A549 treated with GW870086 at 1 μM for 4 hours (cell line): ENCODE measurements around the gene EML3. TPM values are rescaled to one million over a fixed set of nuclear protein-coding genes. Genes with fewer than 3 reads are reported as not detected.

Source experiments
- total RNA-seq: library from RNA; stranded (reverse); fragments of 200-300 nt; extraction: Qiagen RNA extraction; gene quantifications from 5 replicates; pipeline ENCODE4 v1.2.3, GENCODE V29; 2022; ENCODE audit warnings: low read depth

The EML3 gene, protein sequence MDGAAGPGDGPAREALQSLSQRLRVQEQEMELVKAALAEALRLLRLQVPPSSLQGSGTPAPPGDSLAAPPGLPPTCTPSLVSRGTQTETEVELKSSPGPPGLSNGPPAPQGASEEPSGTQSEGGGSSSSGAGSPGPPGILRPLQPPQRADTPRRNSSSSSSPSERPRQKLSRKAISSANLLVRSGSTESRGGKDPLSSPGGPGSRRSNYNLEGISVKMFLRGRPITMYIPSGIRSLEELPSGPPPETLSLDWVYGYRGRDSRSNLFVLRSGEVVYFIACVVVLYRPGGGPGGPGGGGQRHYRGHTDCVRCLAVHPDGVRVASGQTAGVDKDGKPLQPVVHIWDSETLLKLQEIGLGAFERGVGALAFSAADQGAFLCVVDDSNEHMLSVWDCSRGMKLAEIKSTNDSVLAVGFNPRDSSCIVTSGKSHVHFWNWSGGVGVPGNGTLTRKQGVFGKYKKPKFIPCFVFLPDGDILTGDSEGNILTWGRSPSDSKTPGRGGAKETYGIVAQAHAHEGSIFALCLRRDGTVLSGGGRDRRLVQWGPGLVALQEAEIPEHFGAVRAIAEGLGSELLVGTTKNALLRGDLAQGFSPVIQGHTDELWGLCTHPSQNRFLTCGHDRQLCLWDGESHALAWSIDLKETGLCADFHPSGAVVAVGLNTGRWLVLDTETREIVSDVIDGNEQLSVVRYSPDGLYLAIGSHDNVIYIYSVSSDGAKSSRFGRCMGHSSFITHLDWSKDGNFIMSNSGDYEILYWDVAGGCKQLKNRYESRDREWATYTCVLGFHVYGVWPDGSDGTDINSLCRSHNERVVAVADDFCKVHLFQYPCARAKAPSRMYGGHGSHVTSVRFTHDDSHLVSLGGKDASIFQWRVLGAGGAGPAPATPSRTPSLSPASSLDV
- 17.5 to 23.8 TPM (median 22.3 TPM) in 5 replicates for total RNA-seq

GRCh38 chr11:62612366-62613290 lies at the start of gene EML3, which contains the start of gene ROM1:
EML3 (minus strand) TSS chr11:62612775; CDS start chr11:62612457, 318 bp downstream.
ROM1 (plus strand) TSS chr11:62613257; CDS start chr11:62613282, 25 bp downstream.

GRCh38 chr11:62645946-62646824 lies 33.6 kb upstream of the EML3 start, which contains the start of gene GANAB:
GANAB (minus strand) TSS chr11:62646613; CDS start chr11:62646599, 14 bp downstream.

GRCh38 chr11:62621567-62622470 lies 9.2 kb upstream of the EML3 start, which contains the start of gene B3GAT3:
B3GAT3 (minus strand) TSS chr11:62621986; CDS start chr11:62621947, 39 bp downstream.

GRCh38 chr11:62601372-62602140 lies 11.0 kb downstream of the EML3 start, which contains the start of gene MTA2:
MTA2 (minus strand) TSS chr11:62601865; CDS start chr11:62601450, 415 bp downstream.

DNA sequence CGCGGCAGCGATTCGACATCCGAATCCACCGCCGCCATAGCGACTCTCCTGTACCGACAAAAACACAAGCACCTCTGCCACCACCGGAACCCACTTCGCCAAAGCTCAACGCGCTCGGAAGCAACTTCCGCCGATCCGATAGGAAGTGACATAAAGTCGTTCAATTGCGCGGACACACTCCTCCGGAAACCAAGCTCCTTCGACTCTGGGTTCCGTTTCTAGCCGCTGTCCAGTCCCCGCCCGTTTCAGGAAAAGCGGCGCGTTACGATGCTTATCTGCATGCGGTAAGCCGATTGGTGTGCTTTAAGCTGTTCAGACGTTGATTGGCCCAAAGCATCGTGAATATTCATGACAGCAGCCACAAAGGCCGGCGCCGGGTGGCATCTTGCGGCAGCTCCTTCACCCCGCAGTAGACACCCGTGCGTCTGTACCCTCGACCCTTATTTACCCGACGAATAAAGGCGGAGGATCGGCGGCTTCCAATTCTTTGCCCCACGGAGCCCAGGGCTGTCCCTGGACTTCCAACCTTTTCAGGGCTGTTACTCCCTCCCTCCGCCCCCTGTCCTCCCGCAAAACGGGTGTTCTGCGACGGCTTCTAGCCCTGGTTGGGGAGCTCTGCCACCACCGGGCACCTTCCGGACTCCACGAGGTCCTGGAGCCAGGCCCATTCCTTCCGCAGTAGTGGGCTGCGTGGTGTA lies 21.0 kb downstream of the EML3 start, which contains the start of gene TUT1:
Gene TUT1 (minus strand): TSS at position 76 of the 698 bp plus-strand sequence. CDS start 38 bp downstream, at position 38.

DNA sequence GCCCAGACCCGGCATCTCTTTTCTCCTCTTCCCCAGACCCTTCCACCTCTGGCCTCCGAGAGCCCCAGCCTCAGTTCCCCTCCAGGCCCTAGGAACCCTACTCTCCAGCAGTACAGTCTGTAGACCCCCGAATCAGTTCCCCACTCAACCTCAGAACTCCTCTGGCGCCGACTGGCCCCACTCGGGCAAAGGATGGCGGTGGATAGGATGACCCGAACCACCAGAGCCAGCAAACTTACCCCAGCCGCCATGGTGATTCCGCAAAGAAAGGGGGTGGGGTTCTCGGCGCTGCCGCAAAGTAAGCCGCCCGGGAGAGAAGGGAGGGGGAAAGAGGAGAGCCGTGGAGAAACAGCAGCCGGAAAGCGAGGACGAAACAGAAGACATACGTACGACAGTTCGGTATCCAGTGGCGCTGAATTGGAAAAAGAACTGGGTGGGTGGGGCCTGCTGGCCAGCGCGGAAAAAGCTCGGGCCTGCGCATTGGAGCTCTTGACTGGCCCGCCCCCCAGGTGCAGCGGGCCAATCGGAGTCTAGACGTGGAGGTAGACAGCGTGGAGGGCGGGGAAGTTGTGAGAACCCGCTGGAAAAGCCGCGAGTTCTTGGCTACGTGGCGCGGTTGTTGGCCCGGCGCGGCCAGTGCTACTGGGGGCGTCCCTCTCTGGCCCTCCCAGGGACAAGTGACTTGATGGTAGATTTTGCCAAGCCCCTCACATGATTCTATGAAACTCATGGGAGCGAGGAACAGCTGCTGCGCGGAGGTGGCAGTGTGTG lies 38.8 kb downstream of the EML3 start, which contains the start of gene EEF1G:
Gene EEF1G (minus strand): TSS at position 300 of the 771 bp plus-strand sequence. CDS start 49 bp downstream, at position 251.

Other genes with a start within 250 kb of the EML3 start
- 0.40 TPM in 1 of 5 replicates, not detected in the others for gene SCGB1A1, start 193.7 kb downstream of the EML3 start, total RNA-seq
- 304 to 395 TPM (median 360 TPM) in 5 replicates for gene AHNAK, start 66.0 kb downstream of the EML3 start, total RNA-seq
- 1,850 to 2,033 TPM (median 1,975 TPM) in 5 replicates for gene EEF1G, start 38.9 kb downstream of the EML3 start, total RNA-seq
- 12.2 to 15.0 TPM (median 14.7 TPM) in 5 replicates for gene TUT1, start 21.3 kb downstream of the EML3 start, total RNA-seq
- 82.9 to 91.9 TPM (median 87.9 TPM) in 5 replicates for gene MTA2, start 10.9 kb downstream of the EML3 start, total RNA-seq
- gene ROM1, start 482 bp upstream of the EML3 start, total RNA-seq = 3.7 to 5.5 TPM (median 4.0 TPM) in 5 replicates
- 41.9 to 58.0 TPM (median 50.7 TPM) in 5 replicates for gene B3GAT3, start 9.2 kb upstream of the EML3 start, total RNA-seq
- gene GANAB, start 33.8 kb upstream of the EML3 start, total RNA-seq = 237 to 277 TPM (median 252 TPM) in 5 replicates
- gene INTS5, start 40.5 kb upstream of the EML3 start, total RNA-seq = 16.8 to 21.9 TPM (median 20.6 TPM) in 5 replicates
- 128 to 151 TPM (median 135 TPM) in 5 replicates for gene C11orf98, start 52.4 kb upstream of the EML3 start, total RNA-seq
- 10.6 to 15.9 TPM (median 12.7 TPM) in 5 replicates for gene CSKMT, start 52.5 kb upstream of the EML3 start, total RNA-seq
- 26.5 to 36.8 TPM (median 35.2 TPM) in 5 replicates for gene UQCC3, start 58.9 kb upstream of the EML3 start, total RNA-seq
- 3.8 to 4.6 TPM (median 4.2 TPM) in 5 replicates for gene LBHD1, start 59.5 kb upstream of the EML3 start, total RNA-seq
- gene UBXN1, start 66.3 kb upstream of the EML3 start, total RNA-seq = 111 to 129 TPM (median 116 TPM) in 5 replicates
- 0.06 to 0.17 TPM (median 0.10 TPM) in 4 of 5 replicates, not detected in the other for gene LRRN4CL, start 76.8 kb upstream of the EML3 start, total RNA-seq
- gene BSCL2, start 94.6 kb upstream of the EML3 start, total RNA-seq = 61.1 to 97.7 TPM (median 72.8 TPM) in 5 replicates
- not detected in 5 replicates for gene GNG3, start 94.9 kb upstream of the EML3 start, total RNA-seq
- gene HNRNPUL2, start 114.7 kb upstream of the EML3 start, total RNA-seq = 36.2 to 42.4 TPM (median 39.6 TPM) in 5 replicates
- gene TTC9C, start 115.7 kb upstream of the EML3 start, total RNA-seq = 29.4 to 34.3 TPM (median 30.7 TPM) in 5 replicates
- gene ZBTB3, start 141.4 kb upstream of the EML3 start, total RNA-seq = 1.2 to 1.9 TPM (median 1.4 TPM) in 5 replicates
- gene POLR2G, start 148.8 kb upstream of the EML3 start, total RNA-seq = 172 to 182 TPM (median 178 TPM) in 5 replicates
- 12.1 to 14.7 TPM (median 12.9 TPM) in 5 replicates for gene TAF6L, start 158.6 kb upstream of the EML3 start, total RNA-seq
- gene TMEM179B, start 174.6 kb upstream of the EML3 start, total RNA-seq = 77.5 to 92.9 TPM (median 83.8 TPM) in 5 replicates
- gene TMEM223, start 179.2 kb upstream of the EML3 start, total RNA-seq = 18.0 to 29.5 TPM (median 28.1 TPM) in 5 replicates
- gene NXF1, start 192.7 kb upstream of the EML3 start, total RNA-seq = 38.0 to 53.7 TPM (median 50.7 TPM) in 5 replicates
- gene STX5, start 219.3 kb upstream of the EML3 start, total RNA-seq = 17.8 to 25.6 TPM (median 24.5 TPM) in 5 replicates
- gene TEX54, start 220.1 kb upstream of the EML3 start, total RNA-seq = not detected in 5 replicates
- gene WDR74, start 226.8 kb upstream of the EML3 start, total RNA-seq = 73.9 to 82.8 TPM (median 77.6 TPM) in 5 replicates